Smooth muscle cell (in vitro differentiated cells): ENCODE data around the gene C1orf167. TPM values are rescaled to one million over a fixed set of nuclear protein-coding genes. Genes with fewer than 3 reads are reported as not detected.

Experiments
- DNase-seq: peaks from one replicate; lab custom pipeline; 2025; ENCODE audit not compliant: unreplicated experiment; lab: John Stamatoyannopoulos, UW
- H2AFZ ChIP-seq: fragments of 200-600 bp; sonication (generic); 2 replicates; pipeline ENCODE4 v1.6.0; 2016; ENCODE audit warnings: antibody characterized with exemption, low read depth, mild to moderate bottlenecking
- H3F3A ChIP-seq: fragments of 200-600 bp; sonication (generic); 2 replicates; pipeline ENCODE4 v1.6.0; 2017; ENCODE audit warnings: antibody characterized with exemption, low read depth
- H3K27ac ChIP-seq: fragments of 200-600 bp; sonication (generic); 2 replicates; pipeline ENCODE4 v1.5.1; 2016; ENCODE audit warnings: low read depth, mild to moderate bottlenecking
- H3K27me3 ChIP-seq: fragments of 200-600 bp; sonication (generic); 2 replicates; pipeline ENCODE4 v1.6.1; 2016; ENCODE audit warnings: low read depth, mild to moderate bottlenecking
- H3K36me3 ChIP-seq: fragments of 200-600 bp; sonication (generic); 2 replicates; pipeline ENCODE4 v1.5.1; 2016; ENCODE audit warnings: low read depth
- H3K4me1 ChIP-seq: fragments of 200-600 bp; sonication (generic); 2 replicates; pipeline ENCODE4 v1.5.1; 2016; ENCODE audit warnings: low read depth
- H3K4me2 ChIP-seq: fragments of 200-600 bp; sonication (generic); 2 replicates; pipeline ENCODE4 v1.6.0; 2016; ENCODE audit warnings: mild to moderate bottlenecking
- H3K4me3 ChIP-seq: fragments of 200-600 bp; sonication (generic); 2 replicates; pipeline ENCODE4 v1.5.1; 2016; ENCODE audit warnings: mild to moderate bottlenecking
- H3K79me2 ChIP-seq: fragments of 200-600 bp; sonication (generic); 2 replicates; pipeline ENCODE4 v1.6.0; 2016; ENCODE audit warnings: low read depth, mild to moderate bottlenecking
- H3K9ac ChIP-seq: fragments of 200-600 bp; sonication (generic); 2 replicates; pipeline ENCODE4 v1.6.0; 2016; ENCODE audit warnings: low read depth
- H3K9me3 ChIP-seq: fragments of 200-600 bp; sonication (generic); replicated peaks from 2 replicates; pipeline ENCODE4 v1.5.1; 2016; ENCODE audit warnings: low read depth
- H4K20me1 ChIP-seq: fragments of 200-600 bp; sonication (generic); 2 replicates; pipeline ENCODE4 v1.6.0; 2016; ENCODE audit warnings: low read depth
- WGBS: methylation state at CpG from one replicate; pipeline ENCODE4 v1.1.7; 2016; ENCODE audit warnings: low lambda C conversion rate; 5-methylcytosine and 5-hydroxymethylcytosine counted together
- polyA plus RNA-seq: library from polyadenylated mRNA; unstranded; fragments of >200 nt; fragmentation: Nextera tagmentation; extraction: Ambion mirVana; gene quantifications from 2 replicates; pipeline ENCODE4 v1.2.1, GENCODE V29; 2016
- total RNA-seq: library from RNA; depleted of rRNA; stranded (reverse); fragments of >200 nt; gene quantifications from 2 replicates; pipeline ENCODE4 v1.2.3, GENCODE V29; 2014
- TF ChIP-seq, protein P1 (sequence below): fragments of 200-600 bp; sonication (generic); IDR thresholded peaks from 2 replicates; pipeline ENCODE4 v1.5.1; 2017; ENCODE audit warnings: borderline replicate concordance, mild to moderate bottlenecking, antibody characterized with exemption; ENCODE audit not compliant: insufficient read depth, poor library complexity, severe bottlenecking

The C1orf167 gene
- total and polyA plus RNA-seq, 2 experiments from 2014 or later = 0.70 TPM; not detected in 1

DNA sequence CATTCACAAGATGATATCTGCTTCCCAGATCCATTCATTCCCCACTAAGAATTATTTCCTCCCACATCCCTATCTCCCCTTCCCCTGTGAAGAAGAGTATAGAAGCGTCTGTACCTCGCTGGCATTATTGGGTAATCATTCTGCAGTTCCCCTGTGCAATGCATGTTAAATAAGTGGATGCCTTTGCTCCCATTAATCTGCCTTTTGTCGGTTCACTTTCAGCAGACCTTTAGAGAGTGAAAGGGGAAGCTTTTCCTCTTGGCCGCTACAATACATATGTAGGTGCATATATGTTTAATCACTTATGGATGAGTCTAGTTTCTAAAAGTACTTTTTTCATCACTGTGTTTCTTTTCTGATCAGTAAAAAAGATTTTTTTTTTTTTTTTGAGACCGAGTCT, 51.0 kb downstream of the C1orf167 start:
- peaks cover 54% of the 10 kb centered on the region for H3K79me2 ChIP-seq
- no peak overlapping the region for H3K4me3 ChIP-seq
- WGBS = over 99% methylated on average over 5 of the region's 5 CpGs
- TF ChIP-seq, protein P1, sequence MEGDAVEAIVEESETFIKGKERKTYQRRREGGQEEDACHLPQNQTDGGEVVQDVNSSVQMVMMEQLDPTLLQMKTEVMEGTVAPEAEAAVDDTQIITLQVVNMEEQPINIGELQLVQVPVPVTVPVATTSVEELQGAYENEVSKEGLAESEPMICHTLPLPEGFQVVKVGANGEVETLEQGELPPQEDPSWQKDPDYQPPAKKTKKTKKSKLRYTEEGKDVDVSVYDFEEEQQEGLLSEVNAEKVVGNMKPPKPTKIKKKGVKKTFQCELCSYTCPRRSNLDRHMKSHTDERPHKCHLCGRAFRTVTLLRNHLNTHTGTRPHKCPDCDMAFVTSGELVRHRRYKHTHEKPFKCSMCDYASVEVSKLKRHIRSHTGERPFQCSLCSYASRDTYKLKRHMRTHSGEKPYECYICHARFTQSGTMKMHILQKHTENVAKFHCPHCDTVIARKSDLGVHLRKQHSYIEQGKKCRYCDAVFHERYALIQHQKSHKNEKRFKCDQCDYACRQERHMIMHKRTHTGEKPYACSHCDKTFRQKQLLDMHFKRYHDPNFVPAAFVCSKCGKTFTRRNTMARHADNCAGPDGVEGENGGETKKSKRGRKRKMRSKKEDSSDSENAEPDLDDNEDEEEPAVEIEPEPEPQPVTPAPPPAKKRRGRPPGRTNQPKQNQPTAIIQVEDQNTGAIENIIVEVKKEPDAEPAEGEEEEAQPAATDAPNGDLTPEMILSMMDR = no peak
- H4K20me1 ChIP-seq = peaks cover 82% of the 10 kb centered on the region
- H2AFZ ChIP-seq = no peak overlapping the region
- H3K9ac ChIP-seq = no peak overlapping the region
- H3K4me2 ChIP-seq = no peak overlapping the region
- H3K4me1 ChIP-seq = peaks cover 4% of the 10 kb centered on the region
- H3K27me3 ChIP-seq = no peaks in the 10 kb centered on the region
- no peaks in the 10 kb centered on the region for H3K9me3 ChIP-seq
- no peak for DNase-seq
- no peaks in the 10 kb centered on the region for H3F3A ChIP-seq
- peaks cover 17% of the 10 kb centered on the region for H3K36me3 ChIP-seq
- no peak overlapping the region for H3K27ac ChIP-seq

DNA sequence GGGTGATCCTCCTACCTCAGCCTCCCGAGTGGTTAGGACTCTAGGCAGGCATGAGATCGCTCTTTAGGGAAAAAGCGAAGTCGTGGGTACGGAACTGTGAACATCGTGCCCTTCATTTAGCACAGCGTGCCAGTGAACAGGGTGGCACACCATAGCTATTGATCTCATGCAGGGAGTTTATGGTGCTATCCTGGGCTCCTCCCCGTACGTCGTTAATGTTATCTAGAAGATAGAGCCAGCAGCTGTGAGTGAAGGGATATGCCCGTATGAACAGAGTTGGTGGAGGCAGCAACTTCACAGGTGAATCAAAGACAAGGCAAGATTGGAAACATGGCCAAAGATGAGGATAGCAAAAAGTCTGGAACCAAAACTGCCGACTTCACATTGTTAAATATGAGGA, 55.2 kb downstream of the C1orf167 start:
- Histone ChIP-seq H3K9ac (no peak overlapping the region), H3F3A (no peaks in the 10 kb centered on the region), H3K79me2 (peaks cover 20% of the 10 kb centered on the region), H3K4me3 (no peak overlapping the region), H3K4me2 (no peak overlapping the region), H4K20me1 (peaks cover 50% of the 10 kb centered on the region), H3K4me1 (no peaks in the 10 kb centered on the region), H3K36me3 (peaks cover 21% of the 10 kb centered on the region), H2AFZ (no peak overlapping the region), H3K9me3 (no peaks in the 10 kb centered on the region), H3K27me3 (no peaks in the 10 kb centered on the region), H3K27ac (no peak overlapping the region)
- 97% methylated on average over 12 of the region's 12 CpGs for WGBS
- DNase-seq = no peak
- TF ChIP-seq, protein P1 = no peak

DNA sequence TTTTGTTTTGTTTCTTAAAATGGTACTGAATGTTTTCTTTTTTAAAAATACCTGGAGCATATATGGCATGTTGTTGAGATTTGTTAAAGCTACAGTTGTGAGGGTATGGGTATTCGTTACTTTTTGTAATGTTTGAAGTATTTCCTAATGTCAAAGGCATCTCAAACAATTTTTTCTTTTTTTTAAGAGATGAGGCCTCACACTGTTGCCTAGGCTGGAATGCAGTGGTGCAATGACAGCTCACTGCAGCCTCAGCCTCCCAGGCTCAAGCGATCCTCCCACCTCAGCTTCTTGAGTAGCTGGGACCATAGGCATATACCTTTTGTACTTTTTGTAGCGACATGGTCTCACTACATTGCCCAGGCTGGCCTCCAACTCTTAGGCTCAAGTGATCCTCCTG, 60.1 kb downstream of the C1orf167 start:
- no peaks in the 10 kb centered on the region for H3K27me3 ChIP-seq
- H3K27ac ChIP-seq = peak overlapping the region; percentile 81
- H3K4me3 ChIP-seq = no peak overlapping the region
- TF ChIP-seq, protein P1 = no peak
- H3K9ac ChIP-seq = peak overlapping the region; percentile 37
- H2AFZ ChIP-seq = no peak overlapping the region
- H3F3A ChIP-seq = no peaks in the 10 kb centered on the region
- peaks cover 8% of the 10 kb centered on the region for H4K20me1 ChIP-seq
- peaks cover 11% of the 10 kb centered on the region for H3K36me3 ChIP-seq
- H3K9me3 ChIP-seq = no peaks in the 10 kb centered on the region
- no peak overlapping the region for H3K4me2 ChIP-seq
- H3K4me1 ChIP-seq = no peaks in the 10 kb centered on the region
- WGBS = 66% methylated on average over 3 of the region's 3 CpGs
- no peaks in the 10 kb centered on the region for H3K79me2 ChIP-seq
- DNase-seq = no peak

DNA sequence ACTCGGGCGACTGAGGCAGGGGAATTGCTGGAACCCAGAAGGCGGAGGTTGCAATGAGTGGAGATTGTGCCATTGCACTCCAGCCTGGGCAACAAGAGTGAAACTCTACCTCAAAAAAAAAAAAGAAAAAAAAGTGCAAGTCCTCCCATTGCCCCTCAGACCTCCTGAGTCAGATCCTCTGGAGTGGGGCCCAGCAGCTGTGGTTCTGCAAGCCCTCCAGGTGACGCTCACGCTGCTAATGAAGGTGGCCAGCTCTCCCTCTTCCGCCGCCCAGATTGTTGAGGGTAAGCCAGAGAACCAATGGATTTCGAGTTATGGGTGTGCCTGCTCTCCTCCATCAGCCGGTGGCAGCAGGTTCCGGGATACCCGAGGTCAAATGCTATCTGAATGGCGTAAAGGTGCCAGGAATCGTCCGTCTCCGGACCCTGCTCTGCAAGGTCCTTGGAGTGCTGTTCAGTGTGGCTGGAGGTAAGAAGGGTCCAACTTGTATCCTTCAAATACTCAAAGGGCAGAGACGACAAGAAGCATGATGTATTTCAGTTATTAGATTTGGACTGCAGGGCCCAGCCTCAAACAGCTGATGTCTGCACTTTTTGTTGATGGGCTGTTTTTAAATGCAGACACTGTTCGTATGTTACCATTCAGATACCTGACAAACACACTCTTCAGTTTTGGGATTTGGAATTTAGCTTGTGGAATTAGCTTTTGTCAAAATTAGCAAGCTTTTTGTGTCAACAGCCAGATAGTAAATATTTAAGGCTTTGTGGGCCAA, 61.6 kb downstream of the C1orf167 start:
- TF ChIP-seq, protein P1 = no peak
- H4K20me1 ChIP-seq = peaks cover under 1% of the 10 kb centered on the region
- H3K4me2 ChIP-seq = no peak overlapping the region
- no peak overlapping the region for H3K4me3 ChIP-seq
- H3K9ac ChIP-seq = no peak overlapping the region
- no peaks in the 10 kb centered on the region for H3F3A ChIP-seq
- H3K27ac ChIP-seq = no peak overlapping the region
- no peak for DNase-seq
- H3K4me1 ChIP-seq = no peaks in the 10 kb centered on the region
- no peaks in the 10 kb centered on the region for H3K27me3 ChIP-seq
- no peaks in the 10 kb centered on the region for H3K9me3 ChIP-seq
- peaks cover 4% of the 10 kb centered on the region for H3K36me3 ChIP-seq
- no peaks in the 10 kb centered on the region for H3K79me2 ChIP-seq
- 96% methylated on average over 17 of the region's 17 CpGs for WGBS
- no peak overlapping the region for H2AFZ ChIP-seq
